HuH-7 (cell line): Measurements from ENCODE around the gene RPS6KA5.
"Not testable (repeated sequence)": the region's sequence is repeated elsewhere in the genome, so short reads cannot be mapped to it uniquely, and the experiment has no call there.

Experiments used
- DNase-seq: peaks from one replicate; pipeline ENCODE4 v3.0.0; 2011; ENCODE audit warnings: low spot score

The RPS6KA5 gene

GRCh38 chr14:91060351-91061055 lies at the start of gene RPS6KA5:
Gene RPS6KA5 (minus strand): TSS chr14:91060641. CDS start chr14:91060434, 207 bp downstream.
- DNase-seq, result peak; percentile 89

DNA sequence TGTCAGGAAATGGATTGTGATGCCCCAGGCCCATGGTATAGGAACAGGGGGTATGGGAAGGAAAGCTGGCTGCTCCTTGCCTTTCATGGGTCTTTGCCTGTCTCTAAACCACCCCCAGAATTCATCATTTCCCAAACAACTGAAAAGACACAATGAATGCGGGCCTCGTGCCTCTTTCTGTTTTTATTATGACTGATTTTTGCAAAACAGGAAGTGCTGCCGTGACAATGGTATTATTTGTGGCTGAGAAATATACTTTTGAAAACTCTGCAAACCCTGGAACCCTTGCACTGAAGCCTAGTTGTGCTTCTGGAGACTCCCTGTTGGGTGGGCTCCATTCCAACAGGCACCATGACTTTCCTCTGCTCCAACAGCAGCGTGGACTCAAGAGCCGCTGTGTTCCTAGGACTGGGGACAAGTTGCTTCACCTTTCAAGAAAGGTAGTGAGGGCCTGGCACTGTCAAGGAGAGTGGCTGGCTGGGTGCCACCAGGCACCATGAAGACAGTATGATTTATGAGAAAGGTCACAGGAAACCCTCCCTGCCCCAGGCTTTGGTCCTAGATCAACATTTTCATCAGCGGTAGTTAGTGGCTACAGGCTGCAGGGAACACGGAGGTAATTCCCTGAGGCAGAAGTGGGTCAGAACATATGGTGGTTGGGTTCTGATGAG lies 48.6 kb upstream of the RPS6KA5 start:
- DNase-seq, result no peak

GRCh38 chr14:91103116-91103515 lies 42.7 kb upstream of the RPS6KA5 start:
- no peak for DNase-seq

DNA sequence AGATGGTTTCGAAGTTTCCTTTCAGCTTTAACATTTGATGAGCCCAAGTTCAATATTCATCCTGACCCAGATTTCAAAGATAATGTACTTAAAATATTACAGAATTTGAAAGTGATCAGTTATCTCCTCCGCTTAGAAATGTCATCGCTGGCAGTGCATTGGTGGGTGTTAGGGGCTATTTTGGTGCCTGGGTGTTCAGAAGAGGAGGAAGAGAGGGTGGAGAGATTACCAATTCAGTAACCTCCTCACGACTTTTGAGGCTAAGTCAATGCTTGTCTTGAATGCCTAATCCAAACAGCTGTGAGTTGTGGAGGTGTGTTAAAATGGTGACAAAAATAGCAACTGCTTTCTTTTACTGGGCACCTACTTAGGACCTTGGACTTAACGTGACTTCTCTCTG lies 39.7 kb upstream of the RPS6KA5 start:
- no peak for DNase-seq

DNA sequence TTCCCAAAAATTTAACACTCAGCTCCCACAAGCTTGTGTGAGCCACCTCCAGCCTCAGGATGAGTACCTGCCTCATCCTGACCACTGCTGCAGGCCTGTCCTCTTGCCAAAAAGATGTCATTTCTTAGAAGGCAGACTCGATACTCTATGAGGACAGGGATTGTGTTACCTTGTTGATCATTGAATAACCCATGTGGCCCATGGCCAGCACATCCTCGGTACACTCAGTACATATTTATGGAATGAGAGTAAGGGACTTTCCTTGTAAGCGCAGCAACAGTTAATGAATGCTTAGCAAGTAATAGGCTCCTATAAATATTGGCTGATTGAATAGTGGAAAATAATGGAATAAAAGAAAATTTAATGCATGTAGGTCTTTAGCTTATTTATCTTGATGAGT lies 38.1 kb upstream of the RPS6KA5 start:
- DNase-seq, result no peak

GRCh38 chr14:91097657-91098056 lies 37.2 kb upstream of the RPS6KA5 start:
- not testable (repeated sequence) for DNase-seq

DNA sequence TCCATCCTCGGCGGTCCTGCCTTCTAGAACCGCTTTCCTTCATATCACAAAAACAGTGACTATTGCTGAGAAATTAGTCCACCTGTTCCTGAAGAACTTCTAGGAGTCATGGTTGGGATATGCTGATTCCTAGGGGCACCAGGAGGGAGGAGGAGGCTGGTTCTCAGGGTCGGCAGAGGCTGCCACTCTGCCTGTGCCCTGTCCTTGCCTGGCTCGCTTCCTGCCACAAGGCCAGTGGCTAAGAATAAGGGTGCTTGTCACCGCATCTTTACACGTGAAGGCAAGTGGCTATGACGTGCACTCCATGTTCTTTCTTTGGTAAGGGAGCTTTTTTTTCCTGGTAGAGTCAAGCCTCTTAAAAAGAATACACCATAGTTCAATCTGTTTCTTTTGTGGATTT lies 34.7 kb upstream of the RPS6KA5 start:
- DNase-seq, result no peak

DNA sequence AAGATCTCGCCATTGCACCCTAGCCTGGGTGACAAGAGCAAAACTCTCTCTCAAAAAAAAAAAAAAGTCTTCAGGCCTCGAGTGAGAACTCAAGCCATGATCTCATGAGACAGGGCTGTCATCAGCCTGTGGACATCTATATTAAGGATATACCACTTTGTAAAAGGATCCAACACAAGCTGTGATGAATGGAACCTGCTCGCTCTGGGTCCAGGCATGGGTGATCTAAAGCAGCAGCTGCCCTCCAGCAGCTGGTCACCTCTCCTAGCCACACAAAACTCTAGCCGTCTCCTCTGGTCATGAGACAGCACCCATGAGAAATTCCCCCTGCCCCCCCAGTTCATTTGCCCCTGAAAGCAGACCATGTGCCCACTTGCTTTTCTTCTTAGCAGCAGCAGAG lies 34.3 kb upstream of the RPS6KA5 start:
- no peak for DNase-seq

DNA sequence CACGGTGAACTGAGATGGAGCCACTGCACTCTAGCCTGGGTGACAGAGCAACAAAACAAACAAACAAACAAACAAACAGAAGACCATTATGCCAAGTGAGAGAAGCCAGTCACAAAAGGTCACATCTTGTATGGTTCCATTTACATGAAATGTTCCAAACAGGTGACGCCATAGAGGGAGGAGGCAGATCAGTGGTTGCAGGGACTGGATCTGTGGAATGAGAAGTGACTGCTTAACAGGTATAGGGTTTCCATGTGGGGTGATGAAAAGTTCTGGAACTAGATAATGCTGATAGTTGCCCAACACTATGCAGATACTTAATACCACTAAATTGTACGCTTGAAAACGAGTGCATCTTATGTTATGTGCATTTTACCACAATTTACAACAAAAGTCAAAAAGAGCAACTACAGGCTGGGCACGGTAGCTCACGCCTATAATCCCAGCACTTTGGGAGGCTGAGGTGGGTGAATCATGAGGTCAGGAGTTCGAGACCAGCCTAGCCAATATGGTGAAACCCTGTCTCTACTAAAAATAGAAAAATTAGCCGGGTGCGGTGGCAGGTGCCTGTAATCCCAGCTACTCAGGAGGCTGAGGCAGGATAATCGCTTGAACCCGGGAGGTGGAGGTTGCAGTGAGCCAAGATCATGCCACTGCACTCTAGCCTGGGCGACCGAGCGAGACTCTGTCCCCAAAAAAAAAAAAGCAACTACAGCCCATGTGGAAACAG lies 33.5 kb upstream of the RPS6KA5 start:
- not testable (repeated sequence) for DNase-seq

DNA sequence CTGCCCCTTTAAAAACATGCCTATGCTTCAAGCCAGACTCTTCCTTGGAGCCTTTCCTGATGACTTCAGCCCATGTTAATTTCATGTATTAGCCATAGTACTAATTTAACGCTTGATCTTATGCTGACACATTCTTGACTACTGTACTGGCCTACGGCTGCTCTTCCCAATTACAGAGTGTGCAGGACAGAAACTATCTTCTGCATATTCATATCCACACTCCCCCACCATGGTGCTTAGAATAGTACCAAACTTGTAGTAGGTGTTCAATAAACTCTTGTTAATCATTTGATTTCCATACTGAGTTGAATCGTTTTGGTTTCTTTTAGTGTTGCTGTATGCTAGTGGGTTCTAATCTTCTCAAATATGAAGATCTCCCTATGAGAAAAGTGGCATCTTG lies 31.6 kb upstream of the RPS6KA5 start:
- DNase-seq, result no peak

GRCh38 chr14:91090743-91091142 lies 30.3 kb upstream of the RPS6KA5 start:
- DNase-seq, result no peak

- no peak for DNase-seq
Observed at GRCh38 chr14:91089958-91090535, 29.6 kb upstream of the RPS6KA5 start.

DNA sequence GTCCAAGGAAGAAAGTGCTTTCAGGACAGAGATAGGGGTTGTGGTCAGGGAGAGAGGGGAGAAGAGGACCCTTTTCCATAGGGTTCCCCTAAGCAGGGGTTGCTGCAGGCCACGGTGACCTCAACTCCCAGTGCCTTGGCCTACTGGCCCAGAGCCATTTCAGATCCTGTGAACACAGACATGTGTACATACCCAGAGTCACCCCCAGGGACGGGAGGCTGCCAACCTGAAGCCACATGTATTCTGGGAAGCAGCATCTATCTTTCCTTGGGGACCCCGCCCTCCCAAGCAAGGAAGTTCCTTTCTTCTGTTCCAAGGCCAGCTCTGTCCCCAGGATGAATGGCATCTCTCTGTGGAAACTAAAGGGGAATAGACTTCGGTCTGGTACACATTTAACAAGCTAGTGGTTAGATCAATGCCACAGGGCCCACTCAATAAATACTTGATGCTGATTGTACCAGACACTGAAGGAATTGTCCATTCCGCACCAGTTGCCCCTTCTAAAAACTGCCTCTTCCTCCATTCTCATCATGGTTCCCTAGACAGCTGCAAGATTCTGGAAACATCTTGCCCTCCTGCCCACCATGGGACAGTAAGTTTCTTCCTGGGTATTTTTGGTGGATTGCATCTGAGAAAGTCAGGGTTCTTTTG lies 28.3 kb upstream of the RPS6KA5 start:
- DNase-seq, result no peak

DNA sequence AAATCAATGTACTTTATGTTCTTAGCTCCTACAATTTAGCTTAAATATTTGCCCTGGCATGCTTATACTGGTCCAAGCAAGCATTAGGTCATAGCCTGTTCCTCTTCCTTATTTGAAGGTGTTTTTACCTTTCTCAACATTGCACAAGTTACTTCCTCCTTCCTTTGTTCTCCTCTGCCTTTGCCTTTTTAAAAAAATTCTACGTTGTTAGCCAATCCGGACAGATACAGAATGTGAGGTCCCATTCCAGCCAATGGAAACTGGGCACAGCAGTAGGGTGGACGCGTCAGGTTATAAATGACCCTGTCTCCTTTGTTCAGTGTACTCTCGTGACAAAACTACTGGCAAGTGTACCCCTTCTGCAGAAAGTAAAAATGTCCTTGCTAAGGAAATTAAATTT lies 27.0 kb upstream of the RPS6KA5 start:
- not testable (repeated sequence) for DNase-seq

DNA sequence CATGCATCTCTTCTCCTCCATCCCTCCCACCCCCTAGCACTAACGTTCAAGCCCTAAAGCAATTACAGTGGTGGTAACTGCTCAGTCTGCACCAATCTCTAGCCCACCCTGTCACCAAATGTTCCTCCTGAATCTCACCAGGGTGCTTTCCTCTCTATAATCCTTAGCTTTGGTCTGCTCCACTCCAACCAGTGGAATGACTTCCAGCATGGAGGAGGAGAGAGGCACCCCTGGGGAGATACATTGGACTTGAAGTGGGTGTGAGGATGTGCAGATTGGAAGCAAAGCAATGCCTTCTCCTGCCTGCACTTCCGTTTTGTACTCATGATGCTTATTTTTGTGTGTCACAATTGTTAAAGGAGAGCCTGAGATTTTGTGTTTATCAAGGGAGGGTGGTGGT lies 24.1 kb upstream of the RPS6KA5 start:
- DNase-seq, result no peak

DNA sequence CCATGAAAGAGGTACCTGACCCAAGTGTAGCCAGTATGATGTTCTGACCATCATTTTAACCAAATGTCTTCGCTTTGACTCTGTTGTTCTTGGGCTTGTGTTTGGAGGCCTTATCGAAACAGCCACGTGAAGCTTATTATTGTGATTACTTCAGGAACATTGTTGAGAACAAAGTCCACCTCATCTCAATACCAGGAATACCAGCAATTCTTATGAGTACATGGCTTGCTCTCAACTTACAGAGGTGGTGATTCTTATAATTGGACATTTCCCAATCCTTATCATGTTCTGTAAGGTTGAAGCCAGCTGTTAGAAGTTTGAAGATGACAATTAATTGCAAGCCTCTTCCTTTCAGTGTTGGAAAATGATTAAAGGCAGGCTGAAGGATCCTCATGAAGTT lies 21.8 kb upstream of the RPS6KA5 start:
- DNase-seq, result no peak

DNA sequence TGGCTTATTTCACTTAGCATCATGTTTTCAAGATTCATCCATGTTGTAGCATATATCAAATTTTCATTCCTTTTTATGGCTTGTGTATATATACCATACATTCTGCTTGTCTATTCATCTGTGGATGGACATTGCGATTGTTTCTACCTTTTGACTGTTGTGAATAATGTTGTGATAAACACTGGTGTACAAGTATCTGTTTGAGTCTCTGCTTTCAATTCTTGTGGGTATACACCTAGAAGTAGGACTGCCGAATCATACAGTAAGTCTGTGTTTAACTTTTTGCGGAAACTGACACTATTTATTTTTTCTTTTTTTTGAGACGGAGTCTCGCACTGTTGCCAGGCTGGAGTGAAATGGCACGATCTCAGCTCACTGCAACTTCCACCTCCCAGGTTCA lies 19.6 kb upstream of the RPS6KA5 start:
- DNase-seq, result no peak

- DNase-seq, result no peak
Observed at GRCh38 chr14:91078095-91078737, 17.8 kb upstream of the RPS6KA5 start.

DNA sequence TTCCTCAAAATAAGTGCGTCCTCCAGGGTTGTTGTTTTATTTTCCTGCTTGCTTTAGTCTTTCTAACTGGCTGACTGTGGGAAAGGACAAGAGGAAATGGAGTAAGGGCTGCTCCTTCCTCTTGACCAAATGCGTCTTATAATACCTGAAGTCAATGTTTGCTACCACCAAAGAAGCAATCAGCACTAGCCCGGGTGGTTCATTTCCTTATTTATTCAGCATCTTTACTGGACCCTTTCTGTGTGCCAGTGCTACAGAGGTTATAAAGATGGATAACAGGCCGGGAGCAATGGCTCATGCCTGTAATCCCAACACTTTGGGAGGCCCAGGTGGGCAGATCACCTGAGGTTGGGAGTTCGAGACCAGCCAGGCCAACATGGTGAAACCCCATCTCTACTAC lies 15.1 kb upstream of the RPS6KA5 start:
- DNase-seq, result no peak

GRCh38 chr14:91070572-91070971 lies 10.1 kb upstream of the RPS6KA5 start:
- no peak for DNase-seq

GRCh38 chr14:91068642-91069041 lies 8.2 kb upstream of the RPS6KA5 start:
- no peak for DNase-seq

- DNase-seq, result no peak
Observed at GRCh38 chr14:91067186-91067585, 6.7 kb upstream of the RPS6KA5 start.
